Colon (tissue), 2 donors: ENCODE measurements around the gene ABRACL.

ENCODE experiments used
- FAIRE-seq: peaks from 2 replicates; lab custom pipeline; 2012; peaks lifted over from hg19 to GRCh38; lab: Jason Lieb, UNC
- donor health status: control.
- donor health status: control.

ABRACL gene

DNA sequence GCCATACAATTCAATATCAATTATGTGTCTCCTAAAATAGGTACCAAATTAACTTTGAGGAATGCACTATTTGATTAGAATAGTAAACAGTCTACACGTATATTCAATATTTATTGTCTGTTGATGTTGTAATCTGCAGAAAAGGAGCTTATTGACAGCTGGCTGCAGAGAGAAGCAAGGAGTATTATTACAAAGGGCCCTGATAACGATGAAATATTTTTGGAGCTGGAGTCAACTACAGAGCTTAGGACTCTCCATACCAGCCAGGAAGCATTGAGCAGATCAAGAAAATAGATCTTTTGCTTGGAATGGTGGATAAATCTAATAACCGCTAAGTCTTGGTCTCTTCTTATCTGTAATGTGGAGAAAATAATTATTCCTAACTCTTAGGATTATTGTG is 25.5 kb downstream of the ABRACL start:
- no peak for FAIRE-seq

DNA sequence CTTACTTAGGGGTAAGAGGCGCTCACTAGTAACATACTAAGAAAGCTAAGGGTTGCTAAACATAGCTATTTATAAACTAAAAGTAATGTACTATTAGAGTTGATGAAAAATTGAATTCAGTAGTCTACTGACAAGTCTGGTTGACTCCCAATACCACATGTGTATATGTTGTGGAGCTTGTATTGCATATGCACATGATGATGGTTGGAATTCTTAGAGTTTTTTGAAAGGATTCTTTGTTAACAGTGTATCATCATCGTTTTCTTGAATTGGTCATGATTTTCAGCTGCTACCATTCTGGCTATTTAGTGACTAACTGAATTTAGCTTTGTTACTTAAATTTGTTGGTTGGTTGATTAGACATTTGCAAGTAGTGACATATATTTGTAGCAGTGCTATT is 27.2 kb downstream of the ABRACL start:
- FAIRE-seq, result no peak

GRCh38 chr6:139058029-139058428 is 29.5 kb downstream of the ABRACL start:
- FAIRE-seq, result no peak

- FAIRE-seq, result no peak
These were observed 31.8 kb downstream of the ABRACL start for GRCh38 chr6:139060332-139060731.

DNA sequence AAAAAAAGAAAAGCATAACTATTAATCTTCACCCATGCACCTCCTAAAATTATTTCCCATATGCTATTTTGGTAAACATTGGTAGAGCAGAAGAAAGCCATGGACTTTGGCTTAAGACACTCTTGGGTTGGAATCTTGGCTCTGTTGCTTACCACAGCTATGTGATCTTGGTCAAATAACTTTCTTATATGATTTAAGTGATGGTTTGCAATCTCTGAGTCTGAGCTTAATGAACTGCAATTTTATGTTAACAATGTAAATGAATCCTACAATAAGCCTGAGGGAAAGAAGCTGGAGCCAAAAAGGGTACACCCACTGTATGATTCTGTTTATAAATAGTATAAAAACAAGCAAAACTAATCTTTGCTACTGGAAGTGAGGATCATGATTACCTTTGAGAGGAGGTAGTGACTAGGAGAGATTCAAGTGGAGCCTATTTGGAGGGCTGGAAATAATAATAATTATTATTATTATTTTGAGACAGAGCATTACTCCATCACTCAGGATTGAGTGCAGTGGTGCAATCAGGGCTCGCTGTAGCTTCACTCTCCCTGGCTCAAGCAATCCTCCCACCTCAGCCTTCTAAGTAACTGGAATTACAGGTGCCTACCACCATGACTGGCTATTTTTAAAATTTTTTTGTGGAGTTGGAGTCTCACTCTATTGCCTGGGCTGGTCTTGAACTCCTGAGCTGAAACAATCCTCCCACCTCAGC is 34.5 kb downstream of the ABRACL start:
- FAIRE-seq, result no peak

- FAIRE-seq, result no peak
These were observed 36.6 kb downstream of the ABRACL start for GRCh38 chr6:139064981-139065665.

- no peak for FAIRE-seq
These were observed 37.5 kb downstream of the ABRACL start for GRCh38 chr6:139066080-139066479.

GRCh38 chr6:139068846-139069245 is 40.3 kb downstream of the ABRACL start:
- FAIRE-seq, result no peak

DNA sequence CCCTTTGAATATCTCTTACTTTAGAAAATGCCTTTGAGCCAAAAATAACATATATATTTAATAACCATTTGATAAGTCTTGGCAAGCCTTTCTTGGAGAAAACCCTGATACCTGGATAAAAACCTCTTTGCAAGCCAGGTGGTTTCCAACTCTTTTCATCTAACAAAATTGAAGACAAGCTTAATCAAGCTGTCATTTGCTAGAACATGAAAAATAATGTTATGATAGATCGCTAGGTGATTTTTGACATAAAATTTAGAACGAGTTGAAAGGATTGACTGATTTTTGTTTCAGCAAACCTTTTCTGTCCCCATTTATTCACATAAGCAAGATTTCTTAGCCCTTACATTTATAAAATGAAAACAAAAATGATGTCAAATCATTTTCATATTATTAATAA is 44.6 kb downstream of the ABRACL start:
- no peak for FAIRE-seq

DNA sequence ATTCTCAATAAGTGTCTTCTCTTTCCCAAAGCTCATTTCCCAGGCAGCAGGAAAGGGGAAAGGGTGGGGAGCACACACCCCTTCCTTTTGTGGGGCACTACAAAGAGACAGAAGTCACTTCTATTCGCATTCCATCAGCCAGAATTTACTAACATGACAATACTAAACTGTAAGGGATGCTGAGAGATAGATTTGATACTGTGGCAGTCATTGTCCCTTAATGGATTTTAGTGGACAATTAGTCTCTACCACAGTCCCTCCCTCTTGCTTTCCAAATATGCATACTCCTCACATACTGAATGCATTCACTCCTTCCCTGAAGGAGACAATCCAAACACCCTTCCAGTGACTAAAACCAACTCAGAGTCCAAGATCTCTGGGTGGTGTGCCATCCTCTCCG is 50.5 kb downstream of the ABRACL start:
- FAIRE-seq, result no peak

- FAIRE-seq, result no peak
These were observed 51.8 kb downstream of the ABRACL start for GRCh38 chr6:139080255-139080920.

GRCh38 chr6:139081471-139081870 is 52.9 kb downstream of the ABRACL start:
- FAIRE-seq, result no peak

DNA sequence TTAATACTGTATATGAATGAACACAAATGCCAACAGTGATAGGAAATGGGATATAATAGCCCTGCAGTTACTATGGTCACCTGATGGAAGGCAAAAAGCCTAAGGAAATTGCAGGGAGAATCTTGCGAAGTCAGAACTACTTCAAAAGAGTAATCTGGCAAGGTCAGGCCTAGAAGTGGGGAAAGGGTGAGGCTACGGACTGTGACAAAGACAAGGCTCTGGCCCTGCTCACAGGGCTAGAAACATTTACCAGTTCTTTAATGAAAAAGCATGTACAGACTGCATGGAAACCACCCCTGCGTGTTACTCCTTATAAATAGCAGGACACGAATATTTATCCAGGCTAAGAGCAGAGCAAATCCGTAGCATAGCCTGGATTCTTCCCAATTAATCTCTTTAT is 53.8 kb downstream of the ABRACL start:
- no peak for FAIRE-seq

DNA sequence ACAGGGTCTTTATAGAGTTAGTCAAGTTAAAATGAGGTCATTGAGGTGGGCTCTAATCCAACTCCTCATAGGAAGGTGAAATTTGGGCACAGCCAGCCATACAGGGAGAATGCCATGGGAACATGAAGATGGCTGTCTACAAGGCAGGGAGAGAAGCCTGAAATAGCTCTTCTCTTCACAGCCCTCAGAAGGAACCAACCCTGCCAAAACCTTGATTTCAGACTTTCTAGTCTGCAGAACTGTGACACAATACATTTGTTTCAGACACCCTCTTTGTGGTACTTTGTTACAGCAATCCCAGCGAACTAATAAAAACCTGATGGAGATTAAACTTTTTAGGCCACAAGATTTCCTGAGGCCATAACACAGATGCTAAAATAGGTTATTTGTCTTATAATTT is 63.3 kb downstream of the ABRACL start:
- no peak for FAIRE-seq
